Subcutaneous adipose tissue (tissue), 4 donors: ENCODE data around the gene NPPB. TPM values are rescaled to one million over a fixed set of nuclear protein-coding genes. Genes with fewer than 3 reads are reported as not detected.

Experiments used
- total RNA-seq, 4 donors: library from RNA; depleted of rRNA; stranded (reverse); fragments of >200 nt; gene quantifications; one replicate each; pipeline ENCODE4 v1.1.0, GENCODE V29; 2016
- TF ChIP-seq, protein P1 (sequence below): fragments of 450-650 bp; IDR thresholded peaks from one replicate; pipeline ENCODE4 v1.5.1; 2016; ENCODE audit warnings: low read depth, mild to moderate bottlenecking, control low read depth, antibody characterized with exemption, moderate library complexity

Gene NPPB
- not detected for total RNA-seq

GRCh38 chr1:11858613-11858967 lies at the start of gene NPPB:
TSS of gene NPPB (minus strand) at chr1:11858945. CDS start at chr1:11858833, 112 bp downstream.
- TF ChIP-seq, protein P1, sequence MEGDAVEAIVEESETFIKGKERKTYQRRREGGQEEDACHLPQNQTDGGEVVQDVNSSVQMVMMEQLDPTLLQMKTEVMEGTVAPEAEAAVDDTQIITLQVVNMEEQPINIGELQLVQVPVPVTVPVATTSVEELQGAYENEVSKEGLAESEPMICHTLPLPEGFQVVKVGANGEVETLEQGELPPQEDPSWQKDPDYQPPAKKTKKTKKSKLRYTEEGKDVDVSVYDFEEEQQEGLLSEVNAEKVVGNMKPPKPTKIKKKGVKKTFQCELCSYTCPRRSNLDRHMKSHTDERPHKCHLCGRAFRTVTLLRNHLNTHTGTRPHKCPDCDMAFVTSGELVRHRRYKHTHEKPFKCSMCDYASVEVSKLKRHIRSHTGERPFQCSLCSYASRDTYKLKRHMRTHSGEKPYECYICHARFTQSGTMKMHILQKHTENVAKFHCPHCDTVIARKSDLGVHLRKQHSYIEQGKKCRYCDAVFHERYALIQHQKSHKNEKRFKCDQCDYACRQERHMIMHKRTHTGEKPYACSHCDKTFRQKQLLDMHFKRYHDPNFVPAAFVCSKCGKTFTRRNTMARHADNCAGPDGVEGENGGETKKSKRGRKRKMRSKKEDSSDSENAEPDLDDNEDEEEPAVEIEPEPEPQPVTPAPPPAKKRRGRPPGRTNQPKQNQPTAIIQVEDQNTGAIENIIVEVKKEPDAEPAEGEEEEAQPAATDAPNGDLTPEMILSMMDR: no peak

DNA sequence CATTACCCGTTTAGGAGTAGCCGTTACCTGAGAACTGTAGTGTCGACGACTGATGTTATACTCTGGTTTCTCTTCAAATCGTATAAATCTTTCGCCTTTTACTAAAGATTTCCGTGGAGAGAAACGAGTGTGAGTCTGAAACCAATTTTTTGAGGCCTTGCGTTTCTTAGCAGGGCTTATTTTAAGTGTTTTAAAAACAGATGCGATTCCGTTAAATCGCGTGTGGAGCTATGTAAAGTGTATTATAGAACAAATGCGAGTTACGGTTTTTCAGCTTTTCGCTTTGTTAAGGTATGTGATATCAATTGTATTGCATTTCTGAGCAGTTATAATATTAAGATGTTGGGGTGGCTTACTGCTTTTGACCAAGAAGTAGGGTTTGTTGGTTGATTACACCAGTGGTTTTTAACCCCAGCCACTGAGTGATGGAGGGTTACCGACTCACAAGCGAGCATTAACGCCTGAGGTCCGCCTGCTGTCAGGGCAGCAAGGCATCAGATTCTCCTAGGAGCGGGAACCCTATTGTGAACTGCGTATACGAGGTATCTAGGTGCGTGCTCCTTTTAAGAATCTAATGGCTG lies 49.4 kb upstream of the NPPB start:
- TF ChIP-seq, protein P1: no peak

DNA sequence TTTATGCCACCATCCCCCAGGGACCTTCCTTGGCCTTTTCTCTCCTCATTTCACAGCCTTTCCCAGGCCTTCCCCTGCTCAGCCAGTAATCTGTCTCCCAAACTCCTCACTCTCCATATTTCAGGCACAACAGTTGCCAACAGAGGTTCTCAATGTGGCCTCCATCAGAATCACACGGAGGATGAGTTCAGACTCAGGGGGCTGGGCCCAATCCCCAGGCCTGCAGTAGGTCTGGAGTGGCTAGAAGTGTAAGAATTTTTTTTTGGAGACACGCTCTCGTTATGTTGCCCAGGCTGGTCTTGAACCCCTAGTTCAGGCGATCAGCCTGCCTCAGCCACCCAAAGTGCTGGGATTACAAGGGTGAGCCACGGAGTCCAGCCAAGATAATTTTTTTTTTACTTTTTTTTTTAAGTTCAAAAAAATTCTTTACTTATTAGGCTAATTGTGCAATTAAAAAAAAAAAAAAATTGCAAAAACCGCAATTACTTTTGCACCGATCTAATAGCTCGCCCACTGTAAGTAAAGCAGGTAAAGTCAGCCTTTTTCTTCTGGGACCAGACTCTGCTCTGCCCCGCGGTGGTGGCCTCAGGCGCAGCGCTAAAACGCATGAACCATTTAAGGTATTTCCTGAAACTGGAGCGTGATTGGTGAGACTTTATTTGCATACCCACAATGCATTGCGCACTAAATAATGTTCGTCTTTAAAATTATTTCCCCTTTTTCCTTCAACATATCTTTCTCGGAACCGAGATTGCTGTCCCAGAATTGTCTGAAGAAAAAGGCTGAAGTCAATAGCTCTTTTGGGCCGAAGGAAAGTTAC lies 48.7 kb upstream of the NPPB start:
- TF ChIP-seq, protein P1: no peak

GRCh38 chr1:11906870-11907269 lies 48.1 kb upstream of the NPPB start:
- TF ChIP-seq, protein P1: no peak

DNA sequence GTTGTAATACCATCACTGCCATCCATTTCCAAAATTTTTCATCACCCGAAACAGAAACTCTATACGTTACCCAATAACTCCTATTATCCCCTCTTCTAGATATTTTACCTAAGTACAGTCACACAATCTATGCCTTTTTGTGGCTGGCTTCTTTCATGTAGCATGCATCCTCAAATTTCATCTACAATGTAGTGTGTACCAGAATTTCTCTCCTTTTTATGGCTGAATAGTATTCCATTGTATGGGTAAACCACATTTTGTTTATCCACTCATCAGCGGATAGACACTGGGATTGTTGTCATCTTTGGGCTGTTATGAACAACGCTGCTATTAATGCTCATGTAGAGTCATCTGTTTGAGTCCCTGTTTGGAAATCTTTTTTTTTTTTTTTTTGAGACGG lies 46.2 kb upstream of the NPPB start:
- TF ChIP-seq, protein P1: no peak

DNA sequence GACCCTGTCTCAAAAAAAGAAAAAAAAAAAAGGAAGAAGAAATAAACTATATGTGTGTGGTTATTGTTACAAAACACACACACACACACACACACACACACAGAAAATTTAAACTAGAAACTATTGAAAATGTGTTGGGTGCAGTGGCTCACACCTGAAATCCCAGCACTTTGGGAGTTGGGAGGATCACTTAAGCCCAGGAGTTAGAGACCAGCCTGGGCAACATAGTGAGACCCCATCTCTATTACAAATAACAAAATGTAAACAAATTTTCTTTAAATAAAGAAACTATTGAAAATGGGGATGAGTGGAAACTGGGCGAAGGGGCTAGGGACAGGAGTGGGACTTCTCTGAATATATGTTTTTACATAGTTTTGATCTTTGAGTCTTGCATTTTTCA lies 44.5 kb upstream of the NPPB start:
- TF ChIP-seq, protein P1: no peak

- TF ChIP-seq, protein P1: no peak
Observed at GRCh38 chr1:11898831-11899467, 40.2 kb upstream of the NPPB start.
